GM21390 (cell line): ENCODE data around the gene MGAT5B.
"Not testable (repeated sequence)": the region's sequence is repeated elsewhere in the genome, so short reads cannot be mapped to it uniquely, and the experiment has no call there.

Source experiments
- ATAC-seq: cut with Tn5 transposase; IDR thresholded peaks from one replicate; pipeline ENCODE4 v1.9.1; 2021; ENCODE audit not compliant: unreplicated experiment

The MGAT5B gene

GRCh38 chr17:76845541-76846017 lies 22.6 kb upstream of the MGAT5B start:
- ATAC-seq: no peak

- no peak for ATAC-seq
These were observed 21.2 kb upstream of the MGAT5B start for GRCh38 chr17:76847031-76847430.

GRCh38 chr17:76848670-76849069 lies 19.5 kb upstream of the MGAT5B start:
- ATAC-seq: no peak

GRCh38 chr17:76849160-76849559 lies 19.0 kb upstream of the MGAT5B start:
- ATAC-seq: not testable (repeated sequence)

- ATAC-seq: no peak
These were observed 15.4 kb upstream of the MGAT5B start for GRCh38 chr17:76852843-76853242.

- ATAC-seq: no peak
These were observed 13.1 kb upstream of the MGAT5B start for GRCh38 chr17:76855105-76855504.

GRCh38 chr17:76862079-76862478 lies 6.1 kb upstream of the MGAT5B start:
- no peak for ATAC-seq

- no peak for ATAC-seq
These were observed 5.7 kb upstream of the MGAT5B start for GRCh38 chr17:76862494-76862893.

- ATAC-seq: no peak
These were observed 4.2 kb upstream of the MGAT5B start for GRCh38 chr17:76864024-76864423.

- no peak for ATAC-seq
These were observed 3.0 kb upstream of the MGAT5B start for GRCh38 chr17:76865174-76865573.

GRCh38 chr17:76866203-76866602 lies 2.0 kb upstream of the MGAT5B start:
- no peak for ATAC-seq

GRCh38 chr17:76866774-76867577 lies 1.2 kb upstream of the MGAT5B start:
- ATAC-seq: no peak

GRCh38 chr17:76867578-76868175 lies 527 bp upstream of the MGAT5B start:
- ATAC-seq: no peak

GRCh38 chr17:76868669-76869495 lies 678 bp downstream of the MGAT5B start:
- no peak for ATAC-seq

- ATAC-seq: no peak
These were observed 1.5 kb downstream of the MGAT5B start for GRCh38 chr17:76869496-76870376.

GRCh38 chr17:76870377-76870714 lies 2.1 kb downstream of the MGAT5B start:
- ATAC-seq: no peak

- no peak for ATAC-seq
These were observed 3.5 kb downstream of the MGAT5B start for GRCh38 chr17:76871668-76872067.

- no peak for ATAC-seq
These were observed 4.1 kb downstream of the MGAT5B start for GRCh38 chr17:76872221-76872873.

GRCh38 chr17:76872874-76873221 lies 4.6 kb downstream of the MGAT5B start:
- ATAC-seq: no peak

- ATAC-seq: no peak
These were observed 5.7 kb downstream of the MGAT5B start for GRCh38 chr17:76873856-76874255.
